Measurements from ENCODE around the gene KRT3.

KRT3 gene

DNA sequence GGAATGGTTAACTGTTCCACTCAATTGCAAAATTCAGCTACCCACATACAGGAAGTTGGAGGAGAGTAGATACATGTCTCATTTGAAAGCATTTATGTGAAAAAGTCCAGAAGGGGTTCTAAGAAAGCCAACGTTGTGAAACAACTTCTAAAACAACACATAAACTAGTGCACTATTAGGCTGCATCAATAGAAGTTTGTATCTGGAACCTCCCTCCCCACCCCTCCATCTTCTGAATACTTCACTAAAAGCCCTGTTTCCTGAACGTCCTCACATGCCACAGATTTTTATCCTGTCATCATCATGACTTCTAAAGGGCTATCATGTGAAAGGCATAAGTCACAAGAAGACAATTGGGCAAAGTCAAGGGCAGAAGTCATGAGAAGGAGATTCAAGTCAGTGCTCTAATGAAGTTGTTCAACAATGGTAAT, 32.7 kb upstream of the KRT3 start:
- TF ChIP-seq, protein P1, sequence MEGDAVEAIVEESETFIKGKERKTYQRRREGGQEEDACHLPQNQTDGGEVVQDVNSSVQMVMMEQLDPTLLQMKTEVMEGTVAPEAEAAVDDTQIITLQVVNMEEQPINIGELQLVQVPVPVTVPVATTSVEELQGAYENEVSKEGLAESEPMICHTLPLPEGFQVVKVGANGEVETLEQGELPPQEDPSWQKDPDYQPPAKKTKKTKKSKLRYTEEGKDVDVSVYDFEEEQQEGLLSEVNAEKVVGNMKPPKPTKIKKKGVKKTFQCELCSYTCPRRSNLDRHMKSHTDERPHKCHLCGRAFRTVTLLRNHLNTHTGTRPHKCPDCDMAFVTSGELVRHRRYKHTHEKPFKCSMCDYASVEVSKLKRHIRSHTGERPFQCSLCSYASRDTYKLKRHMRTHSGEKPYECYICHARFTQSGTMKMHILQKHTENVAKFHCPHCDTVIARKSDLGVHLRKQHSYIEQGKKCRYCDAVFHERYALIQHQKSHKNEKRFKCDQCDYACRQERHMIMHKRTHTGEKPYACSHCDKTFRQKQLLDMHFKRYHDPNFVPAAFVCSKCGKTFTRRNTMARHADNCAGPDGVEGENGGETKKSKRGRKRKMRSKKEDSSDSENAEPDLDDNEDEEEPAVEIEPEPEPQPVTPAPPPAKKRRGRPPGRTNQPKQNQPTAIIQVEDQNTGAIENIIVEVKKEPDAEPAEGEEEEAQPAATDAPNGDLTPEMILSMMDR (IDR thresholded peaks at IDR 0.05) = no peak
- Histone ChIP-seq H3K27ac (no peak overlapping the region), H3K36me3 (no peaks in the 10 kb centered on the region), H3K9me3 (no peaks in the 10 kb centered on the region), H3K27me3 (no peaks in the 10 kb centered on the region), H3K4me1 (ENCODE audit: control insufficient read depth in 1 of 2, insufficient read depth in 1 of 2, low read depth in 1 of 2, low read length in 1 of 2) (no peaks in the 10 kb centered on the region), H3K4me3 (ENCODE audit: low read depth in 1 of 2, low read length in 1 of 2) (no peak overlapping the region)

- Histone ChIP-seq H3K27ac (no peak overlapping the region), H3K4me3 (ENCODE audit: low read depth in 1 of 2, low read length in 1 of 2) (no peak overlapping the region), H3K36me3 (no peaks in the 10 kb centered on the region), H3K27me3 (no peaks in the 10 kb centered on the region), H3K9me3 (no peaks in the 10 kb centered on the region), H3K4me1 (ENCODE audit: control insufficient read depth in 1 of 2, insufficient read depth in 1 of 2, low read depth in 1 of 2, low read length in 1 of 2) (no peaks in the 10 kb centered on the region)
- TF ChIP-seq, protein P1 (IDR thresholded peaks at IDR 0.05) = no peak
Measured at GRCh38 chr12:52828156-52828555, 32.2 kb upstream of the KRT3 start.

GRCh38 chr12:52827499-52828090, 31.7 kb upstream of the KRT3 start:
- Histone ChIP-seq H3K9me3 (no peaks in the 10 kb centered on the region), H3K4me1 (ENCODE audit: control insufficient read depth in 1 of 2, insufficient read depth in 1 of 2, low read depth in 1 of 2, low read length in 1 of 2) (no peaks in the 10 kb centered on the region), H3K27ac (no peak overlapping the region), H3K36me3 (no peaks in the 10 kb centered on the region), H3K4me3 (ENCODE audit: low read depth in 1 of 2, low read length in 1 of 2) (no peak overlapping the region), H3K27me3 (no peaks in the 10 kb centered on the region)
- TF ChIP-seq, protein P1 (IDR thresholded peaks at IDR 0.05) = no peak

- H3K4me1 ChIP-seq (ENCODE audit: control insufficient read depth in 1 of 2, insufficient read depth in 1 of 2, low read depth in 1 of 2, low read length in 1 of 2) = no peaks in the 10 kb centered on the region
- H3K27ac ChIP-seq = no peak overlapping the region
- TF ChIP-seq, protein P1 (IDR thresholded peaks at IDR 0.05) = no peak
- H3K36me3 ChIP-seq = no peaks in the 10 kb centered on the region
- H3K9me3 ChIP-seq = no peaks in the 10 kb centered on the region
- H3K27me3 ChIP-seq = no peaks in the 10 kb centered on the region
- no peak overlapping the region for H3K4me3 ChIP-seq (ENCODE audit: low read depth in 1 of 2, low read length in 1 of 2)
Measured at GRCh38 chr12:52826611-52827498, 30.9 kb upstream of the KRT3 start.

- Histone ChIP-seq H3K27ac (no peak overlapping the region), H3K9me3 (no peaks in the 10 kb centered on the region), H3K4me3 (ENCODE audit: low read depth in 1 of 2, low read length in 1 of 2) (no peak overlapping the region), H3K36me3 (no peaks in the 10 kb centered on the region), H3K27me3 (no peaks in the 10 kb centered on the region), H3K4me1 (ENCODE audit: control insufficient read depth in 1 of 2, insufficient read depth in 1 of 2, low read depth in 1 of 2, low read length in 1 of 2) (no peaks in the 10 kb centered on the region)
- TF ChIP-seq, protein P1 (IDR thresholded peaks at IDR 0.05) = no peak
Measured at GRCh38 chr12:52825961-52826360, 30.0 kb upstream of the KRT3 start.
